Osteoblast (primary cell): Measurements from ENCODE around the gene ARHGEF28. TPM values are rescaled to one million over a fixed set of nuclear protein-coding genes. Genes with fewer than 3 reads are reported as not detected.

Experiments
- DNase-seq: peaks from one replicate; pipeline ENCODE4 v3.0.0; 2011; ENCODE audit warnings: low spot score, mixed read lengths; ENCODE audit not compliant: insufficient read length; ENCODE audit errors: missing footprints
- H2AFZ ChIP-seq: 2 replicates; pipeline ENCODE4 v1.6.0; 2011; ENCODE audit warnings: mild to moderate bottlenecking, low read length
- H3K27ac ChIP-seq: 2 replicates; pipeline ENCODE4 v1.5.1; 2011; ENCODE audit warnings: mild to moderate bottlenecking, low read depth, low read length, moderate library complexity
- H3K27me3 ChIP-seq: 2 replicates; pipeline ENCODE4 v1.6.0; 2012; ENCODE audit warnings: mild to moderate bottlenecking, control low read depth, inconsistent platforms, low read length, moderate library complexity; ENCODE audit not compliant: insufficient read depth
- H3K36me3 ChIP-seq: 2 replicates; pipeline ENCODE4 v1.5.1; 2011; ENCODE audit warnings: mild to moderate bottlenecking, low read length, control low read depth, moderate library complexity; ENCODE audit not compliant: insufficient read depth
- H3K4me1 ChIP-seq: 2 replicates; pipeline ENCODE4 v1.5.1; 2011; ENCODE audit warnings: mild to moderate bottlenecking, low read length, control low read depth, moderate library complexity; ENCODE audit not compliant: insufficient read depth
- H3K4me2 ChIP-seq: 2 replicates; pipeline ENCODE4 v1.6.0; 2011; ENCODE audit warnings: mild to moderate bottlenecking, low read length; ENCODE audit not compliant: insufficient read depth
- H3K4me3 ChIP-seq: fragments of 200-600 bp; sonication (generic); 3 replicates; pipeline ENCODE4 v1.5.1; 2012; ENCODE audit warnings: mild to moderate bottlenecking, low read length, inconsistent platforms; ENCODE audit not compliant: insufficient read depth
- H3K79me2 ChIP-seq: 2 replicates; pipeline ENCODE4 v1.6.0; 2012; ENCODE audit warnings: mild to moderate bottlenecking, low read length, control low read depth, inconsistent platforms; ENCODE audit not compliant: insufficient read depth
- H3K9me3 ChIP-seq: 2 replicates; pipeline ENCODE4 v1.5.1; 2011; ENCODE audit warnings: low read depth, low read length, control low read depth
- H4K20me1 ChIP-seq: 2 replicates; pipeline ENCODE4 v1.6.0; 2012; ENCODE audit warnings: mild to moderate bottlenecking, low read length, control low read depth; ENCODE audit not compliant: insufficient read depth
- total RNA-seq: library from RNA; depleted of rRNA; stranded (reverse); fragments of >200 nt; gene quantifications from 2 replicates; pipeline ENCODE4 v1.2.3, GENCODE V29; 2012
- TF ChIP-seq, protein P1 (sequence below): IDR thresholded peaks from 2 replicates; pipeline ENCODE4 v1.5.1; 2011; ENCODE audit warnings: mild to moderate bottlenecking, low read depth, low read length, moderate library complexity; ENCODE audit errors: extremely low read depth

ARHGEF28 gene, protein sequence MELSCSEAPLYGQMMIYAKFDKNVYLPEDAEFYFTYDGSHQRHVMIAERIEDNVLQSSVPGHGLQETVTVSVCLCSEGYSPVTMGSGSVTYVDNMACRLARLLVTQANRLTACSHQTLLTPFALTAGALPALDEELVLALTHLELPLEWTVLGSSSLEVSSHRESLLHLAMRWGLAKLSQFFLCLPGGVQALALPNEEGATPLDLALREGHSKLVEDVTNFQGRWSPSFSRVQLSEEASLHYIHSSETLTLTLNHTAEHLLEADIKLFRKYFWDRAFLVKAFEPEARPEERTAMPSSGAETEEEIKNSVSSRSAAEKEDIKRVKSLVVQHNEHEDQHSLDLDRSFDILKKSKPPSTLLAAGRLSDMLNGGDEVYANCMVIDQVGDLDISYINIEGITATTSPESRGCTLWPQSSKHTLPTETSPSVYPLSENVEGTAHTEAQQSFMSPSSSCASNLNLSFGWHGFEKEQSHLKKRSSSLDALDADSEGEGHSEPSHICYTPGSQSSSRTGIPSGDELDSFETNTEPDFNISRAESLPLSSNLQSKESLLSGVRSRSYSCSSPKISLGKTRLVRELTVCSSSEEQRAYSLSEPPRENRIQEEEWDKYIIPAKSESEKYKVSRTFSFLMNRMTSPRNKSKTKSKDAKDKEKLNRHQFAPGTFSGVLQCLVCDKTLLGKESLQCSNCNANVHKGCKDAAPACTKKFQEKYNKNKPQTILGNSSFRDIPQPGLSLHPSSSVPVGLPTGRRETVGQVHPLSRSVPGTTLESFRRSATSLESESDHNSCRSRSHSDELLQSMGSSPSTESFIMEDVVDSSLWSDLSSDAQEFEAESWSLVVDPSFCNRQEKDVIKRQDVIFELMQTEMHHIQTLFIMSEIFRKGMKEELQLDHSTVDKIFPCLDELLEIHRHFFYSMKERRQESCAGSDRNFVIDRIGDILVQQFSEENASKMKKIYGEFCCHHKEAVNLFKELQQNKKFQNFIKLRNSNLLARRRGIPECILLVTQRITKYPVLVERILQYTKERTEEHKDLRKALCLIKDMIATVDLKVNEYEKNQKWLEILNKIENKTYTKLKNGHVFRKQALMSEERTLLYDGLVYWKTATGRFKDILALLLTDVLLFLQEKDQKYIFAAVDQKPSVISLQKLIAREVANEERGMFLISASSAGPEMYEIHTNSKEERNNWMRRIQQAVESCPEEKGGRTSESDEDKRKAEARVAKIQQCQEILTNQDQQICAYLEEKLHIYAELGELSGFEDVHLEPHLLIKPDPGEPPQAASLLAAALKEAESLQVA (N-terminal part only)
- total RNA-seq, result 56.9 and 64.4 TPM in 2 replicates

DNA sequence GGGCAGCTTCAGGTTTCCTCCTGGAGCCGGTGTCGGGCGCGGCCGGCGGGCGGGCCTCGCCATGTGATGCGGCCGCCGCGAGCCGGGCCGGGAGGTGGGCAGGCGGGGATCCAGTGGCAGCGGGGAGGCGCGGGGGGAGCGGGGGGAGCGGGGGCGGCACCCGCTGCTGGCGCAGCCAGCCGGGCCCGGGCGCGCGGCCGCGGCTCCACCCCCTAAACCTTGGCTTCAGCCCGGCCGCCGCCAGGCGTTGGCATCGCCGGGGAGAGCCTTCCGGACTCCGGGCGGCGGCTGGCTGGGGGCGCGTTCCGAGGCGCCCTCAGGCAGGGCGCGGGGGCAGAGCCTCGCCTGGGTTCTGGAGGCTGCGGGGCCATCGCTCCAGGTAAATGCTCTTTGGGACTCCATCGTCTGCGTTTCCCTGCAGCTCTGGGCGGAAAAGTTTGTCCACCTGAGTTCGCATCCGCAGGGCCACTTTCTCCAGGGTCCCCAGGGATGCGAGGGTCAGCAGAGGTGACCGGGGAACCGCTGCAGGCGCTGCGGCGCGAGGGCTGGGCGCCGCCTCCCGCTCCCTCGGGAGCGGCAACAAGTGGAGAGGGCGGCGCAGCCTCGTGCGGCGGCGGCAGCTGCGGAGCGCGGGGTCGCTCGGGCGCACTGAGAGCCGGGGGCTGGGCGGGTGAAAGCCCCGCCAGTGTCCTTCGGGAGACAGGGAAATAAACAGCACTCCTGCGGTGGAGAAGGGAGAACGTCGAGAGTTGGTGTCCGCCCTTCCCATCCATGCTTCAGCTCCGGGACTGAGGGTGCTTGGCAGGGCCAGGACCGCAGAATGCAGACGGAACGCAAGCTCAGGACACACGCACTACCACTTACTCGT, at the start of gene ARHGEF28:
Gene ARHGEF28 (plus strand): TSS at position 253 of the 868 bp plus-strand sequence. CDS start 58,656 bp downstream, outside the sequence.
- Histone ChIP-seq H3K4me2 (peak within 1 kb of the TSS; percentile 90), H3K4me3 (peak within 1 kb of the TSS; percentile 83), H3K4me1 (no peaks in the 10 kb centered on the region), H3K27me3 (no peaks in the 10 kb centered on the region), H3K36me3 (no peaks in the 10 kb centered on the region), H3K79me2 (peaks cover 50% of the 10 kb centered on the region), H2AFZ (peak within 1 kb of the TSS; percentile 93), H3K27ac (no peak within 1 kb of the TSS), H3K9me3 (no peaks in the 10 kb centered on the region), H4K20me1 (peaks cover 2% of the 10 kb centered on the region)
- peak; percentile 97 for DNase-seq
- TF ChIP-seq, protein P1, sequence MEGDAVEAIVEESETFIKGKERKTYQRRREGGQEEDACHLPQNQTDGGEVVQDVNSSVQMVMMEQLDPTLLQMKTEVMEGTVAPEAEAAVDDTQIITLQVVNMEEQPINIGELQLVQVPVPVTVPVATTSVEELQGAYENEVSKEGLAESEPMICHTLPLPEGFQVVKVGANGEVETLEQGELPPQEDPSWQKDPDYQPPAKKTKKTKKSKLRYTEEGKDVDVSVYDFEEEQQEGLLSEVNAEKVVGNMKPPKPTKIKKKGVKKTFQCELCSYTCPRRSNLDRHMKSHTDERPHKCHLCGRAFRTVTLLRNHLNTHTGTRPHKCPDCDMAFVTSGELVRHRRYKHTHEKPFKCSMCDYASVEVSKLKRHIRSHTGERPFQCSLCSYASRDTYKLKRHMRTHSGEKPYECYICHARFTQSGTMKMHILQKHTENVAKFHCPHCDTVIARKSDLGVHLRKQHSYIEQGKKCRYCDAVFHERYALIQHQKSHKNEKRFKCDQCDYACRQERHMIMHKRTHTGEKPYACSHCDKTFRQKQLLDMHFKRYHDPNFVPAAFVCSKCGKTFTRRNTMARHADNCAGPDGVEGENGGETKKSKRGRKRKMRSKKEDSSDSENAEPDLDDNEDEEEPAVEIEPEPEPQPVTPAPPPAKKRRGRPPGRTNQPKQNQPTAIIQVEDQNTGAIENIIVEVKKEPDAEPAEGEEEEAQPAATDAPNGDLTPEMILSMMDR, result no peak

DNA sequence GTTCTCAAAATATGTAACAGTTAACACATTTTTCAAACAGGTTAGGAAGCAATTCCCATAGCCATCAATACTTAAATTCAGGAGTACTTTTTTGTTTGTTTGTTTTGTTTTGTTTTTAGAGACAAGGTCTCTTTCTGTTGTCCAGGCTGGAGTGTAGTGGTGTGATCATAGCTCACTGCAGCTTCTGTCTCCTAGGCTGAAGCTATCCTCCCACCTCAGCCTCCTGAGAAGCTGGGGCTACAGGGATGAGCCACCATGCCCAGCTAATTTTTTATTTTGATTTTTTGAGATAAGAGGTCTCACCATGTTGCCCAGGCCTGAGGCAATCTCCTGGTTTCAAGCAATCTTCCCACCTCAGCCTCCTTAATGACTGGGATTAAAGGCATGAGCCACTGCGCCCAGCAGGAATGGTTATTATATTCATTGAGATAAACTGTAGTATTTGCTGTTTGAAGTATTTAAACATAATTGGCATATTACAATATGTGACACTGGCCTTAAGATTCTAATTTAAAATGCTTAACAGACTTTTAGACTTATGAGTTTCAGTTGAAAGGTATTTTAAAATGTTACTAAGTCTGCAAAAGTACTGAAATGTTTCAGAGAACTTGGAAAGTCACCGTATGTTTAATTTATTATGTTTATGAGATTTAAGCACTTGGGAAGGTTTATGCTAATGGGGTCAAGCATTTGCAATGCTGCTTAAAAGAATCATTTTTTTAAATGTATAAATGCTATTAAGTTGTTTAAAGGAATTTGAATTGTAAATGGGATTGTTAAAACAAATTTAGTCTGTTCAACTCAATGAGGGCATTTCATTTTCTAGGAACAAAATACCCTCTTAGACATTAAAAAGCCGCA, 43.5 kb upstream of the ARHGEF28 start:
- no peaks in the 10 kb centered on the region for H3K4me1 ChIP-seq
- H2AFZ ChIP-seq, result no peak overlapping the region
- H3K36me3 ChIP-seq, result peaks cover 38% of the 10 kb centered on the region
- DNase-seq, result no peak
- H3K79me2 ChIP-seq, result no peaks in the 10 kb centered on the region
- H3K27me3 ChIP-seq, result no peaks in the 10 kb centered on the region
- no peaks in the 10 kb centered on the region for H3K9me3 ChIP-seq
- H4K20me1 ChIP-seq, result no peaks in the 10 kb centered on the region
- H3K27ac ChIP-seq, result no peak overlapping the region
- no peak overlapping the region for H3K4me2 ChIP-seq
- TF ChIP-seq, protein P1, result no peak
- H3K4me3 ChIP-seq, result no peak overlapping the region

DNA sequence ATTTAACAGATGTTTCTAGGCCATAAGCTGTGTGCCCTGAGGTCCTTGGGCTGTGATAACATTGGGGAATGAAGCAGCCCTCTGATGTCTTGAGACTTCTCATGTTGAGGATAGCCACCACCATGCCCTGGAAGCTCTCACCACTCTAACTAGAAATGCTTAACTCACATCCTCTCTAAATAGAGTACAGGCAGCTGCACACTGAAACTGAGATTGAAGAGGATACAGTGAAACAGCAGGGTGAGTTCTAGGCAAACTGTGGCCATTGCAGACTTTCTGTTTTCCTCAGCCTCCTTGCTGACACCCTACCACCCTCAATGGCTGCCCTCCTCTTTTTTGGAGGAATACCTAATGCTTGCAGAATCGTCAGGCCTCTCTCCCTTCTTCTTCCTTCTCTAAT, 38.1 kb upstream of the ARHGEF28 start:
- peaks cover 6% of the 10 kb centered on the region for H3K36me3 ChIP-seq
- no peaks in the 10 kb centered on the region for H3K27me3 ChIP-seq
- peaks cover 16% of the 10 kb centered on the region for H3K4me1 ChIP-seq
- no peak overlapping the region for H3K4me3 ChIP-seq
- H3K9me3 ChIP-seq, result no peaks in the 10 kb centered on the region
- no peak overlapping the region for H3K4me2 ChIP-seq
- TF ChIP-seq, protein P1, result no peak
- no peaks in the 10 kb centered on the region for H4K20me1 ChIP-seq
- H3K79me2 ChIP-seq, result no peaks in the 10 kb centered on the region
- DNase-seq, result no peak
- H3K27ac ChIP-seq, result no peak overlapping the region
- H2AFZ ChIP-seq, result no peak overlapping the region
